HepG2 (cell line): ENCODE measurements around the gene GYS2. TPM values are rescaled to one million over a fixed set of nuclear protein-coding genes. Genes with fewer than 3 reads are reported as not detected.

Source experiments
- ATAC-seq: fragments of 200-7000 bp; cut with Tn5 transposase; 3 replicates; pipeline ENCODE4 v1.9.1; 2020; ENCODE audit warnings: mild to moderate bottlenecking, moderate library complexity
- BruUV-seq: library from RNA; stranded (reverse); fragments of 400-500 nt; replicated peaks from 2 replicates; lab custom pipeline; 2021; lab: Mats Ljungman, UMichigan
- CTCF ChIA-PET: fragments of 300-600 bp; formaldehyde crosslinking; extraction: SDS; loops from one replicate; lab custom pipeline; 2021; ENCODE audit warnings: low total read pairs, inconsistent platforms, low intra/inter-chr PET ratio; lab: Yijun Ruan, JAX
- POLR2A ChIA-PET: fragments of 350-600 bp; sonication (Branson Sonifier 250); formaldehyde crosslinking; loops from one replicate; lab custom pipeline; 2020; ENCODE audit warnings: antibody characterized with exemption, inconsistent platforms; lab: Yijun Ruan, JAX
- DNase-seq: peaks from one replicate; pipeline ENCODE4 v3.0.0-alpha.2; 2015; ENCODE audit warnings: low spot score
- FAIRE-seq: peaks from 3 replicates; lab custom pipeline; 2011; peaks lifted over from hg19 to GRCh38; lab: Jason Lieb, UNC
- H2AFZ ChIP-seq: one replicate; pipeline ENCODE4 v1.6.1; 2011; ENCODE audit warnings: low read length, inconsistent platforms
- H3K27ac ChIP-seq: fragments of 300-600 bp; 3 replicates; pipeline ENCODE4 v1.8.0; 2011; ENCODE audit warnings: mixed run types, mild to moderate bottlenecking, mixed read lengths, low read length, inconsistent platforms; ENCODE audit not compliant: insufficient read depth; ENCODE audit errors: extremely low read length
- H3K27me3 ChIP-seq, 2 experiments: fragments of 200-600 bp in 1 of 2; 2 replicates in 1 of 2; 3 replicates in 1 of 2; pipeline versions ENCODE4 v1.6.0 to v1.8.0; 2011; ENCODE audit warnings: low read length in 2 of 2, mild to moderate bottlenecking in 2 of 2, moderate library complexity in 2 of 2, inconsistent platforms in 1 of 2; ENCODE audit not compliant: insufficient read depth in 2 of 2, control insufficient read depth in 1 of 2
- H3K36me3 ChIP-seq, 2 experiments: fragments of 200-600 bp in 1 of 2; replicated peaks in 1 of 2; 2 replicates in 1 of 2; 3 replicates in 1 of 2; pipeline versions ENCODE4 v1.5.1 to v1.8.0; 2011; ENCODE audit warnings: low read length in 2 of 2, inconsistent platforms in 1 of 2; ENCODE audit not compliant: insufficient read depth in 2 of 2, control insufficient read depth in 1 of 2
- H3K4me1 ChIP-seq: 2 replicates; pipeline ENCODE4 v1.5.1; 2012; ENCODE audit warnings: low read length, inconsistent platforms; ENCODE audit not compliant: insufficient read depth
- H3K4me2 ChIP-seq: 2 replicates; pipeline ENCODE4 v1.6.0; 2011; ENCODE audit warnings: low read depth, low read length, inconsistent platforms
- H3K4me3 ChIP-seq, 3 experiments: fragments of 200-600 bp in 1 of 3; sonication (generic), shearing (Covaris generic) in 1 of 3; replicated peaks in 1 of 3; 2 replicates each; pipeline ENCODE4 v1.5.1; 2011 to 2016; ENCODE audit warnings: low read length in 3 of 3, inconsistent platforms in 2 of 3, low read depth in 2 of 3, mild to moderate bottlenecking in 2 of 3, control low read depth in 1 of 3, mixed read lengths in 1 of 3; ENCODE audit not compliant: insufficient read depth in 1 of 3
- H3K79me2 ChIP-seq: one replicate; pipeline ENCODE4 v1.6.1; 2011; ENCODE audit warnings: low read length, inconsistent platforms; ENCODE audit not compliant: insufficient read depth
- H3K9ac ChIP-seq: 2 replicates; pipeline ENCODE4 v1.6.0; 2011; ENCODE audit warnings: mild to moderate bottlenecking, low read depth, low read length, inconsistent platforms; ENCODE audit not compliant: insufficient read depth
- H3K9me3 ChIP-seq: 2 replicates; pipeline ENCODE4 v1.5.1; 2012; ENCODE audit warnings: mild to moderate bottlenecking, low read length
- H4K20me1 ChIP-seq: 2 replicates; pipeline ENCODE4 v1.6.0; 2011; ENCODE audit warnings: inconsistent platforms, mild to moderate bottlenecking, low read length, moderate library complexity; ENCODE audit not compliant: insufficient read depth
- ARID5B ChIP-seq: IDR thresholded peaks from 2 replicates; pipeline ENCODE4 v1.4.0; 2020; ENCODE audit warnings: mild to moderate bottlenecking, missing genetic modification reagents
- CEBPB ChIP-seq: IDR thresholded peaks from 2 replicates; pipeline ENCODE4 v1.6.1; 2011; ENCODE audit warnings: low read depth, low read length, improper control_type of control experiment, borderline replicate concordance
- CEBPG ChIP-seq: IDR thresholded peaks from 2 replicates; pipeline ENCODE4 v1.6.1; 2016
- GATAD2A ChIP-seq: IDR thresholded peaks from 2 replicates; pipeline ENCODE4 v1.6.1; 2016
- HNF4A ChIP-seq: sonication (generic); formaldehyde crosslinking; IDR thresholded peaks from 2 replicates; pipeline ENCODE4 v1.4.0; 2020; ENCODE audit warnings: missing genetic modification reagents
- RNF219 ChIP-seq: sonication (generic); formaldehyde crosslinking; IDR thresholded peaks from 2 replicates; pipeline ENCODE4 v1.5.0; 2020; ENCODE audit warnings: mild to moderate bottlenecking, missing genetic modification reagents
- SAP130 ChIP-seq: IDR thresholded peaks from 2 replicates; pipeline ENCODE4 v1.6.1; 2016; ENCODE audit warnings: low read depth
- ZNF331 ChIP-seq: sonication (generic); formaldehyde crosslinking; IDR thresholded peaks from 2 replicates; pipeline ENCODE4 v1.4.0; 2020; ENCODE audit warnings: missing genetic modification reagents
- ZNF564 ChIP-seq: sonication (generic); formaldehyde crosslinking; IDR thresholded peaks from 2 replicates; pipeline ENCODE4 v1.8.1; 2023; ENCODE audit warnings: mild to moderate bottlenecking, missing genetic modification reagents
- ZNF644 ChIP-seq: IDR thresholded peaks from 2 replicates; pipeline ENCODE4 v1.6.1; 2016; ENCODE audit warnings: low read depth
- ZNF790 ChIP-seq: sonication (generic); formaldehyde crosslinking; IDR thresholded peaks from 2 replicates; pipeline ENCODE4 v1.8.0; 2022; ENCODE audit warnings: missing genetic modification reagents, mild to moderate bottlenecking, borderline replicate concordance
- in situ Hi-C: cut with HindIII; loops from 2 replicates; pipeline ENCODE4 v1.10.0; 2017; ENCODE audit warnings: low pct_unique_long_range_greater_than_20kb; ENCODE audit not compliant: extremely low pct_ligation_motif_present
- intact Hi-C: fragments of 100-400 bp; cut with micrococcal nuclease; formaldehyde crosslinking; loops from one replicate; pipeline ENCODE4 v1.10.0; 2022; ENCODE audit not compliant: unreplicated experiment
- polyA plus RNA-seq, 8 experiments: library from polyadenylated mRNA; depleted of rRNA in 3 of 8; stranded (reverse) in 7 of 8; unstranded in 1 of 8; fragments of >200 nt; fragmentation: Illumina TruSeq in 4 of 8; extraction: Trizol in 4 of 8; gene quantifications; 2 replicates each; pipeline versions ENCODE4 v1.2.1 to v1.2.3, GENCODE V29; 2011 to 2016; ENCODE audit warnings: low read depth in 4 of 8, missing spikeins in 1 of 8, mixed read lengths in 1 of 8; ENCODE audit not compliant: insufficient read depth in 1 of 8
- total RNA-seq, 5 experiments: library from RNA; depleted of rRNA; stranded (reverse); fragments of >200 nt; fragmentation: Illumina TruSeq; extraction: Trizol; gene quantifications; 2 replicates each; pipeline ENCODE4 v1.2.3, GENCODE V29; 2016; ENCODE audit warnings: low read depth in 1 of 5

The GYS2 gene
- total and polyA plus RNA-seq, 2 of the 13 experiments (the other 11 are each of a cell fraction or from before 2014, with no cell fraction given): not detected

- Histone ChIP-seq H3K27me3 (peaks cover 0 to 13% of the 10 kb centered on the region in 2 experiments; a peak in 2 of 5 replicates), H3K27ac (no peak overlapping the region), H3K9me3 (no peaks in the 10 kb centered on the region), H2AFZ (no peak overlapping the region), H4K20me1 (no peaks in the 10 kb centered on the region), H3K4me2 (no peak overlapping the region), H3K4me1 (peaks cover 12% of the 10 kb centered on the region), H3K36me3 (no peaks in the 10 kb centered on the region), H3K79me2 (no peaks in the 10 kb centered on the region), H3K9ac (no peak overlapping the region), H3K4me3 (no peak overlapping the region)
- TF ChIP-seq ZNF331 (CRISPR knock-in tag) (0 out of 2 replicates have a peak, but pooled peaks have one; percentile 22), GATAD2A (CRISPR knock-in tag) (peak; percentile 55), ZNF564 (CRISPR knock-in tag) (peak; percentile 87; the same call in 1 of the 2 replicates), RNF219 (no peak), ARID5B (peak; percentile 58; the same call in 1 of the 2 replicates), HNF4A (CRISPR knock-in tag) (peak; percentile 83), CEBPG (CRISPR knock-in tag) (0 out of 2 replicates have a peak, but pooled peaks have one; percentile 34), ZNF644 (CRISPR knock-in tag) (peak; percentile 89), SAP130 (0 out of 2 replicates have a peak, but pooled peaks have one; percentile 19), CEBPB (peak; percentile 14; the same call in 1 of the 2 replicates), ZNF790 (no peak)
- DNase-seq (peak; percentile 63), FAIRE-seq (no peak), ATAC-seq (peak; percentile 49)
- POLR2A ChIA-PET: interaction anchor here (0.9 kb wide), 1 partner anchor 21 kb away, joined by 5 read pairs; the partner anchor contains the start of genes GOLT1B and RECQL
- in situ Hi-C loops (loop anchor here (25.0 kb wide), 1 partner anchor 514 kb away; the partner anchor contains the start of gene CMAS), intact Hi-C loops (no loop called here)
- no TSS peak for BruUV-seq
- CTCF ChIA-PET: no interaction called here
Measured at GRCh38 chr12:21523148-21523547, 81.5 kb downstream of the GYS2 start.
